HG03039 (cell line): ENCODE data around the gene DBNL.

Source experiments
- ATAC-seq: cut with Tn5 transposase; IDR thresholded peaks from one replicate; pipeline ENCODE4 v1.9.1; 2021; ENCODE audit warnings: mild to moderate bottlenecking, moderate library complexity; ENCODE audit not compliant: unreplicated experiment

The DBNL gene

GRCh38 chr7:44107961-44108767, 63.7 kb downstream of the DBNL start:
- no peak for ATAC-seq

GRCh38 chr7:44108768-44109750, 64.6 kb downstream of the DBNL start:
- ATAC-seq: no peak

- ATAC-seq: no peak
Observed at GRCh38 chr7:44109991-44110390, 65.5 kb downstream of the DBNL start.

- ATAC-seq: no peak
Observed at GRCh38 chr7:44110719-44111635, 66.5 kb downstream of the DBNL start.
